Smooth muscle cell (in vitro differentiated cells): ENCODE results near the gene MPRIP. TPM values are rescaled to one million over a fixed set of nuclear protein-coding genes. Genes with fewer than 3 reads are reported as not detected.
A peak's percentile ranks its signal among the peaks of the same experiment; 100 is the strongest.

Experiments
- DNase-seq: peaks from one replicate; lab custom pipeline; 2025; ENCODE audit not compliant: unreplicated experiment; lab: John Stamatoyannopoulos, UW
- H2AFZ ChIP-seq: fragments of 200-600 bp; sonication (generic); 2 replicates; pipeline ENCODE4 v1.6.0; 2016; ENCODE audit warnings: antibody characterized with exemption, low read depth, mild to moderate bottlenecking
- H3F3A ChIP-seq: fragments of 200-600 bp; sonication (generic); 2 replicates; pipeline ENCODE4 v1.6.0; 2017; ENCODE audit warnings: antibody characterized with exemption, low read depth
- H3K27ac ChIP-seq: fragments of 200-600 bp; sonication (generic); 2 replicates; pipeline ENCODE4 v1.5.1; 2016; ENCODE audit warnings: low read depth, mild to moderate bottlenecking
- H3K27me3 ChIP-seq: fragments of 200-600 bp; sonication (generic); 2 replicates; pipeline ENCODE4 v1.6.1; 2016; ENCODE audit warnings: low read depth, mild to moderate bottlenecking
- H3K36me3 ChIP-seq: fragments of 200-600 bp; sonication (generic); 2 replicates; pipeline ENCODE4 v1.5.1; 2016; ENCODE audit warnings: low read depth
- H3K4me1 ChIP-seq: fragments of 200-600 bp; sonication (generic); 2 replicates; pipeline ENCODE4 v1.5.1; 2016; ENCODE audit warnings: low read depth
- H3K4me2 ChIP-seq: fragments of 200-600 bp; sonication (generic); 2 replicates; pipeline ENCODE4 v1.6.0; 2016; ENCODE audit warnings: mild to moderate bottlenecking
- H3K4me3 ChIP-seq: fragments of 200-600 bp; sonication (generic); 2 replicates; pipeline ENCODE4 v1.5.1; 2016; ENCODE audit warnings: mild to moderate bottlenecking
- H3K79me2 ChIP-seq: fragments of 200-600 bp; sonication (generic); 2 replicates; pipeline ENCODE4 v1.6.0; 2016; ENCODE audit warnings: low read depth, mild to moderate bottlenecking
- H3K9ac ChIP-seq: fragments of 200-600 bp; sonication (generic); 2 replicates; pipeline ENCODE4 v1.6.0; 2016; ENCODE audit warnings: low read depth
- H3K9me3 ChIP-seq: fragments of 200-600 bp; sonication (generic); replicated peaks from 2 replicates; pipeline ENCODE4 v1.5.1; 2016; ENCODE audit warnings: low read depth
- H4K20me1 ChIP-seq: fragments of 200-600 bp; sonication (generic); 2 replicates; pipeline ENCODE4 v1.6.0; 2016; ENCODE audit warnings: low read depth
- WGBS: methylation state at CpG from one replicate; pipeline ENCODE4 v1.1.7; 2016; ENCODE audit warnings: low lambda C conversion rate; 5-methylcytosine and 5-hydroxymethylcytosine counted together
- polyA plus RNA-seq: library from polyadenylated mRNA; unstranded; fragments of >200 nt; fragmentation: Nextera tagmentation; extraction: Ambion mirVana; gene quantifications from 2 replicates; pipeline ENCODE4 v1.2.1, GENCODE V29; 2016
- total RNA-seq: library from RNA; depleted of rRNA; stranded (reverse); fragments of >200 nt; gene quantifications from 2 replicates; pipeline ENCODE4 v1.2.3, GENCODE V29; 2014
- TF ChIP-seq, protein P1 (sequence below): fragments of 200-600 bp; sonication (generic); IDR thresholded peaks from 2 replicates; pipeline ENCODE4 v1.5.1; 2017; ENCODE audit warnings: borderline replicate concordance, mild to moderate bottlenecking, antibody characterized with exemption; ENCODE audit not compliant: insufficient read depth, poor library complexity, severe bottlenecking

Gene MPRIP
- total and polyA plus RNA-seq, 2 experiments from 2014 or later, result 58.8 to 69.3 TPM

DNA sequence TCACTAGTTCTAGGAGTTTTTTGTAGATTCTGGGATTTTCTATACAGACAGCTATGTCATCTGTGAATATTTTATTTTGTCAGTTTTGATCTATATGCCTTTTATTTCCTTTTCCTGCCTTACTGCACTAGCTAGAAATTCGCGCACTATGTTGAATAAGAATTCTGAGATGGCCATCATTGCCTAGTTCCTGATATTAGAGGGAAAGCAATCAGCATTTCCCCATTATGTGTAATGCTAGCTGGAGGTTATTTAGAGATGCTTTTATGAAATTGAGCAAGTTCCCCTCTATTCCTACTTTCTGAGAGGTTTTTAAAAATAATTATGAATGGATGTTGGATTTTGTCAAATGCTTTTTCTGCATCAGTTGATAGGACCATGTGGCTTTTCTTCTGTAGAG, 23.8 kb downstream of the MPRIP start:
- TF ChIP-seq, protein P1, sequence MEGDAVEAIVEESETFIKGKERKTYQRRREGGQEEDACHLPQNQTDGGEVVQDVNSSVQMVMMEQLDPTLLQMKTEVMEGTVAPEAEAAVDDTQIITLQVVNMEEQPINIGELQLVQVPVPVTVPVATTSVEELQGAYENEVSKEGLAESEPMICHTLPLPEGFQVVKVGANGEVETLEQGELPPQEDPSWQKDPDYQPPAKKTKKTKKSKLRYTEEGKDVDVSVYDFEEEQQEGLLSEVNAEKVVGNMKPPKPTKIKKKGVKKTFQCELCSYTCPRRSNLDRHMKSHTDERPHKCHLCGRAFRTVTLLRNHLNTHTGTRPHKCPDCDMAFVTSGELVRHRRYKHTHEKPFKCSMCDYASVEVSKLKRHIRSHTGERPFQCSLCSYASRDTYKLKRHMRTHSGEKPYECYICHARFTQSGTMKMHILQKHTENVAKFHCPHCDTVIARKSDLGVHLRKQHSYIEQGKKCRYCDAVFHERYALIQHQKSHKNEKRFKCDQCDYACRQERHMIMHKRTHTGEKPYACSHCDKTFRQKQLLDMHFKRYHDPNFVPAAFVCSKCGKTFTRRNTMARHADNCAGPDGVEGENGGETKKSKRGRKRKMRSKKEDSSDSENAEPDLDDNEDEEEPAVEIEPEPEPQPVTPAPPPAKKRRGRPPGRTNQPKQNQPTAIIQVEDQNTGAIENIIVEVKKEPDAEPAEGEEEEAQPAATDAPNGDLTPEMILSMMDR, result no peak
- H4K20me1 ChIP-seq, result peaks cover 100% of the 10 kb centered on the region
- 96% methylated on average over 2 of the region's 2 CpGs for WGBS

DNA sequence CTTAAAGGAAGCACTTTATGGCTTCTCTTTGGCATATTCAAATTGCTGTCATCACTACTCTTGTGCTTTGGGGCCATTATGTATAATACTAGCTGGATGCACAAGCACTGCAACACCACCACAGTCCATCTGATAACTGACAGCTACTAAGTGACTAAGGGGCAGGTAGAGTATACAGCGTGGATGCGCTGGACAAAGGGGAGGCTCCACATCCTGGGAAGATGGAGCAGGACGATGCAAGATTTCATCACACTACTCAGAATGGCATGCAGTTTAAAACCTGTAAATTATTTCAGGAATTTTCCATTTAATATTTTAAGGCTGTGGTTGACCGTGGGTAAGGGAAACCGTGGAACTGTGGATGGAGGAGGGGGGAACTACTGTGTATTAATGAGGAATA, 25.0 kb downstream of the MPRIP start:
- peak overlapping the region; percentile 66 for H3K27ac ChIP-seq
- no peaks in the 10 kb centered on the region for H3K27me3 ChIP-seq
- H3K79me2 ChIP-seq, result peaks cover 100% of the 10 kb centered on the region
- H3F3A ChIP-seq, result peaks cover 7% of the 10 kb centered on the region
- DNase-seq, result no peak
- H3K4me1 ChIP-seq, result peaks cover 6% of the 10 kb centered on the region
- WGBS, result 26% methylated on average over 5 of the region's 5 CpGs
- TF ChIP-seq, protein P1, result no peak
- H3K36me3 ChIP-seq, result no peaks in the 10 kb centered on the region
- no peak overlapping the region for H2AFZ ChIP-seq
- peak overlapping the region; percentile 28 for H3K4me2 ChIP-seq
- H4K20me1 ChIP-seq, result peaks cover 100% of the 10 kb centered on the region
- no peak overlapping the region for H3K9ac ChIP-seq
- no peak overlapping the region for H3K4me3 ChIP-seq
- no peaks in the 10 kb centered on the region for H3K9me3 ChIP-seq

More for the DNA sequence above, 23.8 kb downstream of the MPRIP start:
- peaks cover 6% of the 10 kb centered on the region for H3K4me1 ChIP-seq
- H3K9ac ChIP-seq, result no peak overlapping the region
- no peak overlapping the region for H2AFZ ChIP-seq
- H3K9me3 ChIP-seq, result no peaks in the 10 kb centered on the region
- no peaks in the 10 kb centered on the region for H3K36me3 ChIP-seq
- no peaks in the 10 kb centered on the region for H3K27me3 ChIP-seq
- peaks cover 7% of the 10 kb centered on the region for H3F3A ChIP-seq
- H3K4me3 ChIP-seq, result no peak overlapping the region
- H3K4me2 ChIP-seq, result no peak overlapping the region
- H3K27ac ChIP-seq, result no peak overlapping the region
- DNase-seq, result no peak
- peaks cover 100% of the 10 kb centered on the region for H3K79me2 ChIP-seq

DNA sequence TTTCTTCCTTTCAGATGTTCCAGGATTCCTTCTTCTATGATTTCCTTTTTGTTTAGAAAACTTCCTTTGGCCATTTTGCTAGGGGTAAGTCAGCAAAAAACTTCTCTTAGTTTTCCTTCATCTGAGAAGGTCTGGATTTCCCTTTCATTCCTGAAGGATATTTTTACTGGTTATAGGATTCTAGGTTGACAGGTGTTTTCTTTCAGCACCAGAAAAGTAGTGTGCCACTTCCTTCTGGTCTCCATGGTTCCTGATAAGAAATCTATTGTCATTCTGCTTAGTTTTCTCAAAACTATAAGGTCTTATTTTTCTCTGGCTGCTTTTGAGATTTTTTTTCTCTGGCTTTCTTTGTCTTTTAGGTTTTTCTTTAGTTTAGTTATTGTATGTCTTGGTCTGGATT, 27.6 kb downstream of the MPRIP start:
- no peaks in the 10 kb centered on the region for H3K36me3 ChIP-seq
- H3K79me2 ChIP-seq, result peaks cover 100% of the 10 kb centered on the region
- TF ChIP-seq, protein P1, result no peak
- H3F3A ChIP-seq, result peaks cover 7% of the 10 kb centered on the region
- no peaks in the 10 kb centered on the region for H3K27me3 ChIP-seq
- DNase-seq, result no peak
- H4K20me1 ChIP-seq, result peaks cover 100% of the 10 kb centered on the region
- H3K4me2 ChIP-seq, result no peak overlapping the region
- no peak overlapping the region for H3K4me3 ChIP-seq
- H3K27ac ChIP-seq, result no peak overlapping the region
- no peaks in the 10 kb centered on the region for H3K9me3 ChIP-seq
- H2AFZ ChIP-seq, result no peak overlapping the region
- no peak overlapping the region for H3K9ac ChIP-seq
- peaks cover 6% of the 10 kb centered on the region for H3K4me1 ChIP-seq

DNA sequence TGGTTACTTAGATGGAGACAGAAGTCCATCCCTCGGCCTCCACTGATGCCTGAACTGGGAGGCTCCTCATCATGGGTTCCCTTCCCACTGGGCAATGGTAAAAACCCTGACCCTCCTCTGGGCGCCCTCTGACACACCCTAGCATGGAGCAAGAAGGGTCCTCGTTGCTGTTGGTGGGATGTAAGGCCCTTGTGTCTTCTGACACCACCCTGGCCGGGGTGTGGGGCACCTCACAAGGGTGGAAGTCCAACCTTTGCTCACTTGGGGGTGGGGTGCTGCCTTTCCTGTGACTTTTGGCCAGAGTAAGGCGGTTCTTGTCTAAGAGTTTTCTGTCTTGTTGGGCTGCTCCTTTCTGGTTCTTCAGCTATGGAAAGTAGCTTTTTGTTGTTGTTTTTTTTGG, 28.7 kb downstream of the MPRIP start:
- H3K79me2 ChIP-seq, result peaks cover 94% of the 10 kb centered on the region
- peaks cover 7% of the 10 kb centered on the region for H3F3A ChIP-seq
- DNase-seq, result no peak
- no peak overlapping the region for H3K27ac ChIP-seq
- H3K4me1 ChIP-seq, result peaks cover 6% of the 10 kb centered on the region
- no peaks in the 10 kb centered on the region for H3K27me3 ChIP-seq
- H3K4me2 ChIP-seq, result no peak overlapping the region
- TF ChIP-seq, protein P1, result no peak
- H3K4me3 ChIP-seq, result no peak overlapping the region
- 80% methylated on average over 5 of the region's 5 CpGs for WGBS
- peaks cover 100% of the 10 kb centered on the region for H4K20me1 ChIP-seq
- no peak overlapping the region for H3K9ac ChIP-seq
- no peaks in the 10 kb centered on the region for H3K36me3 ChIP-seq
- H2AFZ ChIP-seq, result no peak overlapping the region
- H3K9me3 ChIP-seq, result no peaks in the 10 kb centered on the region
